NCI-H748 treated with DMSO at 0.1 percent for 48 hours (cell line): ENCODE data around the gene SOX6.
A peak's percentile ranks its signal among the peaks of the same experiment; 100 is the strongest.
"Not testable (repeated sequence)": the region's sequence is repeated elsewhere in the genome, so short reads cannot be mapped to it uniquely, and the experiment has no call there.

ENCODE experiments used
- DNase-seq: peaks from one replicate; lab custom pipeline; 2025; lab: John Stamatoyannopoulos, UW

SOX6 gene

GRCh38 chr11:16149476-16149875 is 206.9 kb downstream of the SOX6 start:
- DNase-seq = no peak

GRCh38 chr11:16148301-16148931 is 207.9 kb downstream of the SOX6 start:
- DNase-seq = peak; percentile 58

GRCh38 chr11:16146980-16147379 is 209.4 kb downstream of the SOX6 start:
- not testable (repeated sequence) for DNase-seq

- not testable (repeated sequence) for DNase-seq
These were observed 214.7 kb downstream of the SOX6 start for GRCh38 chr11:16141614-16142013.

GRCh38 chr11:16141162-16141561 is 215.2 kb downstream of the SOX6 start:
- DNase-seq = not testable (repeated sequence)

- no peak for DNase-seq
These were observed 219.5 kb downstream of the SOX6 start for GRCh38 chr11:16136792-16137390.

- peak; percentile 12 for DNase-seq
These were observed 222.5 kb downstream of the SOX6 start for GRCh38 chr11:16133867-16134266.

GRCh38 chr11:16127732-16128131 is 228.6 kb downstream of the SOX6 start:
- no peak for DNase-seq

- peak; percentile 84 for DNase-seq
These were observed 230.0 kb downstream of the SOX6 start for GRCh38 chr11:16126362-16126761.

GRCh38 chr11:16125796-16126195 is 230.6 kb downstream of the SOX6 start:
- no peak for DNase-seq

- no peak for DNase-seq
These were observed 232.0 kb downstream of the SOX6 start for GRCh38 chr11:16124390-16124789.

- no peak for DNase-seq
These were observed 234.5 kb downstream of the SOX6 start for GRCh38 chr11:16121853-16122252.

GRCh38 chr11:16120008-16120407 is 236.3 kb downstream of the SOX6 start:
- DNase-seq = no peak

GRCh38 chr11:16117989-16118756 is 238.2 kb downstream of the SOX6 start:
- peak; percentile 15 for DNase-seq

GRCh38 chr11:16114978-16115871 is 241.1 kb downstream of the SOX6 start:
- DNase-seq = no peak

GRCh38 chr11:16114431-16114830 is 241.9 kb downstream of the SOX6 start:
- DNase-seq = no peak

GRCh38 chr11:16111690-16112089 is 244.7 kb downstream of the SOX6 start:
- DNase-seq = no peak

- no peak for DNase-seq
These were observed 245.5 kb downstream of the SOX6 start for GRCh38 chr11:16110886-16111285.

- peak; percentile 43 for DNase-seq
These were observed 256.9 kb downstream of the SOX6 start for GRCh38 chr11:16099343-16099900.

GRCh38 chr11:16098526-16099205 is 257.7 kb downstream of the SOX6 start:
- DNase-seq = peak; percentile 68

- DNase-seq = peak; percentile 98
These were observed 258.8 kb downstream of the SOX6 start for GRCh38 chr11:16097543-16097942.
